Liver (tissue), 9 donors: ENCODE measurements around the gene RASAL2. TPM values are rescaled to one million over a fixed set of nuclear protein-coding genes. Genes with fewer than 3 reads are reported as not detected.

Experiments used
- DNase-seq: peaks from one replicate; pipeline ENCODE4 v3.0.0-alpha.2; 2017; ENCODE audit warnings: low spot score
- H3K27ac ChIP-seq, 2 donors: one replicate each; pipeline ENCODE4 v1.7.0; 2013; ENCODE audit warnings: inconsistent platforms in 2 of 2, low read length in 2 of 2, control low read depth in 1 of 2, low read depth in 1 of 2, mild to moderate bottlenecking in 1 of 2
- H3K27me3 ChIP-seq, 4 donors: one replicate each; pipeline versions ENCODE4 v1.6.1 to v1.7.0; 2013; ENCODE audit warnings: low read length in 3 of 4, inconsistent platforms in 1 of 4, mild to moderate bottlenecking in 1 of 4, moderate library complexity in 1 of 4; ENCODE audit not compliant: control insufficient read depth in 4 of 4, insufficient read depth in 4 of 4
- H3K36me3 ChIP-seq, 4 donors: one replicate each; pipeline versions ENCODE4 v1.6.1 to v1.7.0; 2013; ENCODE audit warnings: low read length in 3 of 4, mild to moderate bottlenecking in 3 of 4, low read depth in 1 of 4, moderate library complexity in 1 of 4; ENCODE audit not compliant: control insufficient read depth in 4 of 4, insufficient read depth in 3 of 4
- H3K4me1 ChIP-seq, 4 donors: one replicate each; pipeline versions ENCODE4 v1.6.1 to v1.7.0; 2013; ENCODE audit warnings: low read length in 3 of 4, mild to moderate bottlenecking in 3 of 4, moderate library complexity in 1 of 4; ENCODE audit not compliant: control insufficient read depth in 4 of 4, insufficient read depth in 4 of 4
- H3K4me3 ChIP-seq, 3 donors: one replicate each; pipeline versions ENCODE4 v1.6.1 to v1.7.0; 2013; ENCODE audit warnings: low read length in 3 of 3, control low read depth in 1 of 3, low read depth in 1 of 3, mild to moderate bottlenecking in 1 of 3
- H3K9ac ChIP-seq, 2 donors: one replicate each; pipeline ENCODE4 v1.7.0; 2013; ENCODE audit warnings: low read length in 2 of 2, mild to moderate bottlenecking in 2 of 2, moderate library complexity in 2 of 2, control low read depth in 1 of 2, low read depth in 1 of 2
- H3K9me3 ChIP-seq, 4 donors: one replicate each; pipeline versions ENCODE4 v1.6.1 to v1.7.0; 2013; ENCODE audit warnings: low read length in 3 of 4; ENCODE audit not compliant: control insufficient read depth in 4 of 4
- ATF3 ChIP-seq: IDR thresholded peaks from 2 replicates; pipeline ENCODE4 v1.6.1; 2016; ENCODE audit warnings: antibody characterized with exemption
- CTCF ChIP-seq: fragments of 150-350 bp; IDR thresholded peaks from 2 replicates; pipeline ENCODE4 v1.5.1; 2017; ENCODE audit warnings: improper control_type of control experiment, low read depth, low read length; ENCODE audit not compliant: missing input control
- EGR1 ChIP-seq, 2 donors: IDR thresholded peaks; 2 replicates each; pipeline ENCODE4 v1.6.1; 2016 to 2018; ENCODE audit warnings: antibody characterized with exemption in 2 of 2, low read depth in 2 of 2
- FOXA1 ChIP-seq: IDR thresholded peaks from 2 replicates; pipeline ENCODE4 v1.6.1; 2016; ENCODE audit warnings: antibody characterized with exemption
- FOXA2 ChIP-seq: IDR thresholded peaks from 2 replicates; pipeline ENCODE4 v1.6.1; 2016; ENCODE audit warnings: antibody characterized with exemption
- GABPA ChIP-seq, 2 donors: IDR thresholded peaks in 1 of 2; conservative IDR thresholded peaks in 1 of 2; 2 replicates each; pipeline ENCODE4 v1.6.1; 2016; ENCODE audit warnings: antibody characterized with exemption in 2 of 2, mild to moderate bottlenecking in 1 of 2, moderate library complexity in 1 of 2
- HNF4A ChIP-seq, 2 donors: conservative IDR thresholded peaks; 2 replicates each; pipeline ENCODE4 v1.6.1; 2016; ENCODE audit warnings: antibody characterized with exemption in 2 of 2, mild to moderate bottlenecking in 2 of 2
- HNF4G ChIP-seq: IDR thresholded peaks from 2 replicates; pipeline ENCODE4 v1.6.1; 2016; ENCODE audit warnings: antibody characterized with exemption
- JUND ChIP-seq, 2 donors: IDR thresholded peaks; 2 replicates each; pipeline ENCODE4 v1.6.1; 2016; ENCODE audit warnings: antibody characterized with exemption in 2 of 2
- MAX ChIP-seq: IDR thresholded peaks from 2 replicates; pipeline ENCODE4 v1.6.1; 2016; ENCODE audit warnings: antibody characterized with exemption
- NR2F2 ChIP-seq: IDR thresholded peaks from 2 replicates; pipeline ENCODE4 v1.6.1; 2016; ENCODE audit warnings: antibody characterized with exemption
- RAD21 ChIP-seq, 2 donors: IDR thresholded peaks; 2 replicates each; pipeline ENCODE4 v1.6.1; 2016; ENCODE audit warnings: antibody characterized with exemption in 2 of 2, mild to moderate bottlenecking in 2 of 2
- REST ChIP-seq: IDR thresholded peaks from 2 replicates; pipeline ENCODE4 v1.6.1; 2016; ENCODE audit warnings: antibody characterized with exemption, mild to moderate bottlenecking
- RXRA ChIP-seq, 2 donors: IDR thresholded peaks; 2 replicates each; pipeline ENCODE4 v1.6.1; 2017 to 2018; ENCODE audit warnings: antibody characterized with exemption in 2 of 2, mild to moderate bottlenecking in 1 of 2
- SP1 ChIP-seq: IDR thresholded peaks from 2 replicates; pipeline ENCODE4 v1.6.1; 2018; ENCODE audit warnings: antibody characterized with exemption, mild to moderate bottlenecking
- TAF1 ChIP-seq: conservative IDR thresholded peaks from 2 replicates; pipeline ENCODE4 v1.6.1; 2016; ENCODE audit warnings: antibody characterized with exemption, mild to moderate bottlenecking
- YY1 ChIP-seq: IDR thresholded peaks from 2 replicates; pipeline ENCODE4 v1.6.1; 2016; ENCODE audit warnings: antibody characterized with exemption, mild to moderate bottlenecking
- ZBTB33 ChIP-seq: IDR thresholded peaks from 2 replicates; pipeline ENCODE4 v1.6.1; 2016; ENCODE audit warnings: antibody characterized with exemption
- WGBS: extraction: QIAGEN DNeasy Blood & Tissue Kit; methylation state at CpG from one replicate; pipeline ENCODE4 v1.1.7; 2013; 5-methylcytosine and 5-hydroxymethylcytosine counted together
- polyA plus RNA-seq, 2 donors: library from polyadenylated mRNA; stranded (reverse) in 1 of 2; unstranded in 1 of 2; fragments of 200-250 nt in 1 of 2; fragments of >200 nt in 1 of 2; fragmentation: Nextera tagmentation in 1 of 2; extraction: Ambion mirVana in 1 of 2; gene quantifications; one replicate each; pipeline versions ENCODE4 v1.2.1 to v1.2.3, GENCODE V29; 2013 to 2015
- total RNA-seq, 2 donors: library from RNA; depleted of rRNA; stranded (reverse); fragments of >200 nt; gene quantifications; one replicate each; pipeline ENCODE4 v1.2.3, GENCODE V29; 2014
- donor health status: healthy.
- donor health status: healthy.
- donor health status: healthy.
- donor health status: healthy.
- donor health status: healthy.

The RASAL2 gene
- total and polyA plus RNA-seq, 4 donors = 1.8 to 8.1 (median 4.1) TPM

- 74% methylated on average over 5 of the region's 5 CpGs for WGBS
- Histone ChIP-seq H3K4me3 (no peak overlapping the region), H3K9me3 (no peaks in the 10 kb centered on the region), H3K36me3 (no peaks in the 10 kb centered on the region), H3K4me1 (no peaks in the 10 kb centered on the region), H3K9ac (no peak overlapping the region), H3K27me3 (no peaks in the 10 kb centered on the region), H3K27ac (no peak overlapping the region)
- TF ChIP-seq FOXA2 (no peak), GABPA (IDR thresholded peaks at IDR 0.05 in 1 of 2, conservative IDR thresholded peaks at IDR 0.05 in 1 of 2) (no peak), MAX (no peak), REST (no peak), HNF4A (conservative IDR thresholded peaks at IDR 0.05) (no peak), TAF1 (no peak), RXRA (IDR thresholded peaks at IDR 0.05) (no peak), RAD21 (IDR thresholded peaks at IDR 0.05) (no peak), JUND (IDR thresholded peaks at IDR 0.05) (no peak), SP1 (no peak), NR2F2 (no peak), ZBTB33 (no peak), YY1 (no peak), CTCF (no peak), HNF4G (no peak), FOXA1 (no peak), ATF3 (no peak), EGR1 (IDR thresholded peaks at IDR 0.05; ENCODE audit: low read depth in 2 of 2) (no peak)
- DNase-seq = no peak
These were observed 189.5 kb downstream of the RASAL2 start for GRCh38 chr1:178283409-178283808.

GRCh38 chr1:178284058-178284457, 190.2 kb downstream of the RASAL2 start:
- 53% methylated on average over 3 of the region's 3 CpGs for WGBS
- TF ChIP-seq RAD21 (IDR thresholded peaks at IDR 0.05) = no peak
- TF ChIP-seq REST = no peak
- no peak for TF ChIP-seq TAF1
- no peak for TF ChIP-seq YY1
- TF ChIP-seq RXRA (IDR thresholded peaks at IDR 0.05) = no peak
- TF ChIP-seq EGR1 (IDR thresholded peaks at IDR 0.05; ENCODE audit: low read depth in 2 of 2) = no peak

More at GRCh38 chr1:178284058-178284457, 190.2 kb downstream of the RASAL2 start:
- no peaks in the 10 kb centered on the region for H3K4me1 ChIP-seq
- H3K36me3 ChIP-seq = no peaks in the 10 kb centered on the region
- DNase-seq = no peak
- H3K27me3 ChIP-seq = no peaks in the 10 kb centered on the region
- no peak overlapping the region for H3K9ac ChIP-seq
- no peaks in the 10 kb centered on the region for H3K9me3 ChIP-seq
- no peak overlapping the region for H3K27ac ChIP-seq
- no peak overlapping the region for H3K4me3 ChIP-seq
